ENCODE results near the gene NEK7.
"Not testable (repeated sequence)": the region's sequence is repeated elsewhere in the genome, so short reads cannot be mapped to it uniquely, and the experiment has no call there.

Gene NEK7

DNA sequence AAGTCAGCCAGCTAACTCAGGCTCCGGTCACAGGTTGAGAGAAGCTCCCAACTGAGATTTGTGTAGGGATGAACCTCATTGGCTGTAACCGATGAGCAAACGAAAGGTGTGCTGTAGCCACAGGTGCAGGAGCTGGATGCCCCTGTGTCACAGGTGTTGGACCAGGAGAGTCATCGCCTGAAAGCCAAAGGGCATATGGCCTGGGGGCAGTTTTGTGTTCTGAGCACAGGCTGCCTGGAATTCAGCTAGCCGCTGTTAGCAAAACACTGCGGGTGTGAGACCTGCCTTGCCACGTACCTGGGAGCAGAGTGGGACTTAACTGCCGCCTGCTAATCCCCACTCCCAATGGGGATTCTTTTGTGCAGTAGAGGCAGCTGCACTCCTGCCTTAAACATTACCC, 55.3 kb downstream of the NEK7 start:
- DNase-seq: no peak

DNA sequence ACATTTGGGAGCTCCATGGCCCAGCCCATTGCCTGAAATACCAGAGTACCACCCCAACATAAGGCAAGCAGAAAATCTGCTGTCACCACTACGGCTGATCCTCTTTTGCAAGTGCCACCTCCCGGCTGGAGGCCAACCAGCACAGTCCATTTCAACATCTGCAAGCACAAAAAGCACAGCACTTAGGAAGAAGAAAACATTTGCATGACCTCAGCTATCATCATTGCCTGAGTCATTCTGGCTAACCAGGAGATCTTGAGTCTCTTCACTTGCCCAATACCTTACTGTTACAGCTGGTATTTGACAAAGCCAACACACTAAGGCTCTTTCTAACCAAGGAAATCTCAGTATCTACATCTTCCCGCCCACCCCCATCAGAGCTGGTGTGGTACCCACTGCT, 55.9 kb downstream of the NEK7 start:
- no peak for DNase-seq

DNA sequence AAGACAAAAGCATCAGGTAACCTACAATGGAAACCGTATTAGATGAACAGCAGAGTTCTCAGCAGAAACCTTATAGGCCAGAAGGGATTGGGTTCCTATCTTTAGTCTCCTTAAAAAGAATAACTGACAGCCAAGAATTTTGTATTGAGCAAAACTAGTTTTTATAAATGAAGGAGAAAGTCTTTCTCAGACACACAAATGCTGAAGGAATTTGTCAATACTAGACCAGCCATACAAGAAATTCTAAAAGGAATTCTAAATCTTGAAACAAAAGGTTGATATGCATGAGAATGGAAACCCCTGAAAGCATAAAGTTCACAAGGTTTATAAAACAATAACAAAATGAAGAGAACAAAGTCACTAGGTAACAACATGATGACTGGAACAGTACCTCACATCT, 58.1 kb downstream of the NEK7 start:
- no peak for DNase-seq

DNA sequence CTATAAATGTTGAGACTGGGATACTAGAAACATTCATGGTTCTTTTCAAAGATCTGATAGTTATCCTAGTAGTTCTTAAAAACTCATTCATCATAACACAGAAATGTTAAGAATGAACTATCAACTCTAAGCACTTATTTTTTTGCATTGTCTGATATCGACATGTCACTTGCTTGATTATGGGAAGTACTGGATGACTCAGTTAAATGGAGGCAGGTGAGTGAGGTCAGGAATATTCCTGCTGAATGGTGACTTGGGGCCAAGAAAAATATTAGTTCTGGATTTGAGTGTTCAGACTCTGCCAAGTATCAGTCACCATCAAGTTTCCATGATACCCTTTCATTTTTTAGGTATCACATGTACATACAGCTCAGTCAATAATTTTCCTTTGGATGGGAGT, 63.6 kb downstream of the NEK7 start:
- no peak for DNase-seq

DNA sequence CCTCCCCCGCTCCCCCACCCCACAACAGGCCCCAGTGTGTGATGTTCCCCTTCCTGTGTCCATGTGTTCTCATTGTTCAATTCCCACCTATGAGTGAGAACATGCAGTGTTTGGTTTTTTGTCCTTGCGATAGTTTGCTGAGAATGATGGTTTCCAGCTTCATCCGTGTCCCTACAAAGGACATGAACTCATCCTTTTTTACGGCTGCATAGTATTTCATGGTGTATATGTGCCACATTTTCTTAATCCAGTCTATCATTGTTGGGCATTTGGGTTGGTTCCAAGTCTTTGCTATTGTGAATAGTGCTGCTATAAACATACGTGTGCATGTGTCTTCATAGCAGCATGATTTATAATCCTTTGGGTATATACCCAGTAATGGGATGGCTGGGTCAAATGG, 70.2 kb downstream of the NEK7 start:
- DNase-seq: not testable (repeated sequence)

DNA sequence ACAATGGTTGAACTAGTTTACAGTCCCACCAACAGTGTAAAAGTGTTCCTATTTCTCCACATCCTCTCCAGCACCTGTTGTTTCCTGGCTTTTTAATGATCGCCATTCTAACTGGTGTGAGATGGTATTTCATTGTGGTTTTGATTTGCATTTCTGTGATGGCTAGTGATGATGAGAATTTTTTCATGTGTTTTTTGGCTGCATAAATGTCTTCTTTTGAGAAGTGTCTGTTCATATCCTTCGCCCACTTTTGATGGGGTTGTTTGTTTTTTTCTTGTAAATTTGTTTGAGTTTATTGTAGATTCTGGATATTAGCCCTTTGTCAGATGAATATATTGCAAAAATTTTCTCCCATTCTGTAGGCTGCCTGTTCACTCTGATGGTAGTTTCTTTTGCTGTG, 70.7 kb downstream of the NEK7 start:
- DNase-seq: not testable (repeated sequence)

DNA sequence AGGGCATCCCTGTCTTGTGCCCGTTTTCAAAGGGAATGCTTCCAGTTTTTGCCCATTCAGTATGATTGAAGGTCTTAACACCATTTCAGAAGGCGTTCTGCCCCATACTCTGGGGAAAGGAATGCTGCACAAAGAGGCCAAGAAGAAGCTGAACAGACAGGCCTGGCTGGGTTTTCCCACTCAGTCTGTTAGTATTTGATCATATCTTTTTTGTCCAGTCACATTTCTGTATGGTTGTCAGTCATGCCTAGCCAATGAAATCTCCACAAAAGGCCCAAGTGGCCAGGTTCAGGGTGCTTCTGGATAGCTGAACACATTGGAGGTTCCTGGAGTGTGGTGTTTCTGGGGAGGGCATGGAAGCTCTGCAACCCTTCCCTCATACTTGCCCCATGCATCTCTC, 72.1 kb downstream of the NEK7 start:
- DNase-seq: no peak

DNA sequence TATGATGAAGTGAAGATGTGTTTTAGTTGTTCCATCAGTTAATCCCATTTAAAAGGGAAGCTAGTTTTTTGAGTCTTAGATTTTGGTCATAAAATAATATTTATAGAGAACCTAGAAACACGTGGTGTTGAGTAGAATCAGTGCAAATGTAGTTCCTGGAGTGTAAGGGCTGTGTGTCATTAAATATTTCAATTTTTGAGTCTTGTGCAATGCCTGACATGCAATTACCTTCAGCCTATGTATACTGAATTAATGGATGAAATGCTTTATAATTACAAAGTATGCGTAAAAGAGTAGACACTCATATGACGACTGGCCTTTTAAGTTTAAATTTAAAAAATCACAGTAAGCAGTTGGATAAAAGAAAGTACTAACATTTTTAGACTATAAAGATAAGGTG, 75.0 kb downstream of the NEK7 start:
- DNase-seq: no peak

DNA sequence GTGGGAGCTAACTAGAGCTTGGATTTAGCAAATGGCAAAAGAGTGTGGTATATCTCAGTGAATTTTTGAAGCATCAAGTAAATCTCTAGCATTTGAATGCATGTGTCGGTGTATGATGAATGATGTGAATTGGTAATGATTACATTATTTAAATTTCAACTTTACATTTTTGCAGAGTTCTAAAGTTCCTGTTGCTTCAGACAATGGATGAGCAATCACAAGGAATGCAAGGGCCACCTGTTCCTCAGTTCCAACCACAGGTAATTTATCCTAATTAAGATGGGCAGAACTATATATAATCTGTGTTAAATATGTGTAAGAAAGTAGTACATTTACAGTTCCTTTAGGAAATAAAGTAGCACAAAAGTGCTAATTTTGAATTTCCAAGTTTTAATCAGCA, 75.6 kb downstream of the NEK7 start:
- no peak for DNase-seq

DNA sequence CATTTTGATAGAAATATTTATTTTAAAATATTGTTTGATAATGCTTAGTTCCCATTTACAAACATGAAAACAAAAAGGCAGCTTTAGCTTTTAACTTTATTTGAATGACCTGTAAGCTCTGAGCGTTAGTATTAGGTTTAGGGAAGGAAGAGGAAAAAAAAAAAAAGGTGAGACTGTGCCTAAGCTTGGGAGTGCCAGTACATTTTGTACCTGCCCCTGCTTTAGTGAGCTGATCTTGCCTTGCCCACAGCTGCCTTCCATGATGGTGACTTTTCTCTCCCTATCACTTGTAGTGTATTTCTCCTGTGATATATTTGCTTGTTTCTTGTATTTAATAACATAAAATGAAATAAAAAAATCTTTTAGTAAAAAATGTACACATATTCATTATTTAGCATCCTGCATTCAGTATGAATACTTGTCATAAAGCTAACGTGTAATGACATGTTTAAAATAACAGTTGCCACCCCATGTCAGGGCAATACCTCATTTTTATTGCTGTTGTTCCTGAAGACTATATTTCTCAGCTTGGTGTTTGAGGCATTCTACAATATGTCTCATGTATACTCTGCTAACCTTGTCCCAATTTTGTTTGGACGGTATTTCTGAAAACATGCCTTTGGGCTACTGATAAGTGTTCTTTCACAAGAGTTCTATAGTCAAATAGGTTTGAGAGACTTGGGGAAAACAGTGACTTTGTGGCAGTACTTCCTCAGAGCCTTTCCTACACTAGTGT, 76.3 kb downstream of the NEK7 start:
- DNase-seq: no peak

DNA sequence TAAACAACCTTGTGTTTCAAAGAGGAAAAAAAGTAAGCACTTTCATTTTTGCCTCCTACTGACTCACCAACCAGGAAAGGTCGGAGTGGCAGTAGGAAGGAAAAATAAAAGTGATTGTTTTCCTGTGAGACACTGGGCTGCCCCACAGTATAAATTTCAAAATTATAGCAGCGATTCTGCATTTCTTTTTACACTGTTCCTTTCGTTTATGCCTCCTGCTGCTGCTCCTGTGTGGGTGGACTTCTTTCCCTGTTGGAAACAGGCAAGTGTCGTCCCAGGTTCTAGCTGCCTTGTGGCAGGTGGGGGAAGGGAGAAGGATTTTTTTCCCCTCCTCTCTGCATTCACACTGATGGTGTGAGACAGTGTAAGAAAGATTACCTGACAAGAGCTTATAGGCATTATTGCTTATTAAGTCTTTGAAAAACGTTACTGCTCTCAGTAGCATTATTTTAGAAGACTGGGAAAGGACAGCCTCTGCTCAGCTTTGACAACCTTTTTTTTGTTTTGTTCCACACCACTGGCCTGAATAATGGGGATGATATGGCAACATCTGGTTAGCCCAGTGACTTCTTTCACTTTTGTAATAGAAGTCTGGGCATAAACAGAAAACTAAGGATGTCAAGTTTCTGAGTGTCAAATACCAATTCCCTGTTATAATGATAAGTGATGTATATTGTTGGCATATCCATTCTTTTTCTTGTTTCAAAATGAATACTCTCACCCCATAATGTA, 77.9 kb downstream of the NEK7 start:
- DNase-seq: no peak

DNA sequence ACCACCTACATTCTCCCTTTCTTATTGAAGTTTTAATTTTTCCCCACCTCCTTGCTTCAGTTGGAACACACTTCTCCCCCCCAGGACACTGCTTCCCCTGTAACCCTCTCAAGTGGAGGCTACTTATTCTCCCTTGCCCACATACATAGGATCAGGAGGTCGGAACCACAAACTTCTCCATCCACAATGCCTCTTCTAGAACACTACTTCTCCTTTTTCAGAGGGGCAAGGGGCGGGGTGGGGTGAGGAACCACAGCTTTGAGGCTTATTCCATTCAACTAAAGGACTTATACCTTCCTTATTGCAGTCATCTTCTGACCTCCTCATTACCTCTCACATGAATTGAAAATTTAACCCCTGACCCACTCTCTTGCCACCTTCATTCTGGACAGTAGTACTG, 81.3 kb downstream of the NEK7 start:
- DNase-seq: no peak

DNA sequence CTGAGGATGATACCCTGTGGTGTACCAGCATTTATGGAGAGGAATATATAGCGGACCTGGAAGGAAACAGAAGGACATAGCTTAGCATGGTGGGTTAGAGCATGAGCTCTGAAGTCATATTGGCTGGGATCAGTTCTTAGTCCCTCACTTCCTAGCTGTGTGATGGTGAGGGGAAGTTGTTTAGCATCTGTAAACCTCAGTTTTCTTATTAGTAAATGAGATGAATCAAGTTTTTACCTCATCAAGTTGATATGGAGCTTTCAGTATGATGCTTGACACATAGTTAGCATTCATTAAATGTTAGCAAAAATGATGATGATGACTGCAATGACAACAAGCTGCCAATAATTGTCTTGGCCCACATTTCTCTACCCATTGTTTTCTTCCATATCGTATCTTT, 84.8 kb downstream of the NEK7 start:
- no peak for DNase-seq

DNA sequence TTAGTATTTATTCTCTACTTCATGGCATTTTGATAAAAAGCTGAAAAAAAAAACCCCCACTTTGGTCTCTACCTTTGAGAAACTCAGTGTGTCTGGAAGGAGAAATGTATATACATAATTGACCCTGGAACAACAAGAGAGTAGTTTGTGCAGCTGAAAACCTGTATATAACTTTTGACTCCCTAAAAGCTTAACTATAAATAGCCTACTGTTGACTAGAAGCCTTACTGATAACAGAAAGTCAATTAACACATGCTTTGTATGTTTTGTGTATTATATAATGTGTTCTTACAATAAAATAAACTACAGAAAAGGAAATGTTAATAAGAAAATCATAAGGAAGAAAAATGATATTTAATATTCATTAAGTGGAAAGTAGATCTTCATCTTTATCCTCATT, 88.0 kb downstream of the NEK7 start:
- DNase-seq: no peak

DNA sequence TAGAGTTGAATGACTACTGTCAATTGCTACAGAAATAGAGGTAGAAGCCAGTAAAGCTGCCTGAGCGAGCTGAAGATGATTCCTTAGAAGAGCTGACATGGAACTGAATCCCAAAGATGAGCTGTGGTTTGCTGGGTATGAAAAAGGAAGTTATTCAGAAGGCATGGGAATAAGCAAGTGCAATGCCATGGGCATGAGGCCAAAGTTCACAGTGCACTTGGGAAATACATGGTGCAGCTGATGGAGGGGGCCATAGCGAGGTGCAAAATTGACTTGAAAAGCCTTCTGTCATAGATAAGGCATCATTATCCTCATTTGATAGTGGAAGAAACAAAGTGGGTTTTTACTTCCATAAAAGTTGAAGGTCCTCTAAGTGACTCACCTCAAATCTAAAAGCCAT, 88.6 kb downstream of the NEK7 start:
- DNase-seq: no peak

DNA sequence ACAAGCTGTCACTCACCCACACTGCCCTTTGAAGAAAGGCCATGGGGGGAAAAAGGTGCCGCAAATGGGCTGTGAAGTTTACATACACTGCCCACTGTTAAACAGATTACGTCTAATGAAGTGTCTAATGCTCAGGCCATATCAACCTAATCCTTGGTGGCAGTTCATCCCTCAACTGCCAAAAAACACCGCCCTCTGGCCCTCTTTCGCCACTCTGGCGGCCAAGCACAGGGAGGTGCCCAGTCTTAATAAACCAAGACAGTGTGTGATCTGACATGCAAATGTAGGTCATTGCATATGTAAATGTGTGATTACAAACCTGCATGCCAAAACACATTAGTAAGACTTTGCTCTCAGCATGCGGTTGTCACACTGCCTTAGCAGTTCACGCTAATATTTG, 89.5 kb downstream of the NEK7 start:
- no peak for DNase-seq

DNA sequence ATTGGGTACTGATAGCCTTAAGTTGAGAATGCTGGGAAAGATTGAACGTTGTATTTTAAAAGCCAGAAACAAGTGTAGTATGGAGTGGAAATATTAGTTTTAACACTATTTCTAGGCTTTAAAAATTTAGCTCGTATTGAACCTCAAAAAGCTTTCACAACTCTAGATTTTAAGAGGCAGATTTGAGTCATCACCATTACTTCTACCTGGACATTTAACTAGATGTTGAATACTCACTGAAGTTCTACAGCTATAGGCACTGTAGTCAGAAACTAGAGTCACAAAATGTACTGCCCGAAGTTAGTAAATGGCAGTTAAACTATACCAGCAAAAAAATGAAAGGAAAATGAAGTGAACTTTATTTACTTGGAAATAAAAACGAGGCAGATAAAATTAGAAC, 96.5 kb downstream of the NEK7 start:
- DNase-seq: no peak

DNA sequence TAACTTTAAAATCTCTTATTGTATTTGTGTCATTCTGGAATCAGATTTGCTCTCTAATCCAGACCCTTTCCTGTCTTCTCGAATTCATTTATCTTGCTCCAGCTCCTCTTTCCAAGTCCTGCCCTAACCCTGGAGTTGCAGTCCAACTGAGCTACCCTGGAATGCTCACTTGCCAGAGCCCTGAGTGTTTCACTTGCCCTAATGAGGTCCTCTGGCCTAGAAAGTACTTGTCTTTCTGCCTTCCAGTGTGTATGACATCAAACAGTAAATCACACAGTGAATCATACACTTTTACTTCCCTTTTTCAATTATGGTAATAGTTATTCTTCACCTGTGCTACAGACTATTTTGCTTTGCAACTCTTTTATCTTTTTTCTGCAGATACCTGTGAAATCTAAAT, 96.9 kb downstream of the NEK7 start:
- no peak for DNase-seq

DNA sequence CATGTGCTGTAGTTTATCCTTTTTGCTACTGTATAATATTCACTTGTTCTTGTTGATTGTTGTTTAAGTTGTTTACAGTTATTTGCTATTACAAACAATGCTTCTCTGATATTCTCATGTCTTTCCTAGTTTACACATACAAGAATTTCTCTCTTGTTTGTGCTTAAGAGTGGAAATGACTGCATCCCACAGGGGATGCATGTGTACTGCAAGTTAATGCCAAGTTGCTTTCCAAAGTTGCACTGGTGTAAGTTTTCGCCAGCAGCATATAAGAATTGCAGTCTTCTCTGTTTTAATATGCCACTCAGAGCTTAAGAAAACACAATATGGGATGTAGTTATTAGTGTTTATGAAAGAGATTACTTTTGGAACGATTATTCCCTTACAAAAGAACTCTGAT, 97.7 kb downstream of the NEK7 start:
- no peak for DNase-seq

DNA sequence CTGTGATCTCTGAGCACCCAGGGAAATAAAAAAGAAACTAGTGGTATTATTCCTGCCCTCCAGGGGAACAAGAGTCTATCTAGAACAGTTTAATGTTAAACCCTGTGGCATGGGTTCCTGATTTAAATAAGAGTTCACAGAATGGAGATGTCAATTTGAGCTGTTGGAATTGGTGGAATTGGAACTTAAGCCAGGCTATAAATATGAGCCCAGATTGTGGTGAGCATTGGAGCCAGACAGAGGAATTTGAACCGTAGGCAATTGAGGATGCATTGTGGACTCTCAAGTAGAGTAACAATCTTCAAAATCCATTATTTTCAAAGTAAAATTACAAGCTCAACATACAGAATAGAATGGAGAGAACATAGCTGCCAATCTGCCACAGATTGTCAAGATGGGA, 98.2 kb downstream of the NEK7 start:
- DNase-seq: no peak

DNA sequence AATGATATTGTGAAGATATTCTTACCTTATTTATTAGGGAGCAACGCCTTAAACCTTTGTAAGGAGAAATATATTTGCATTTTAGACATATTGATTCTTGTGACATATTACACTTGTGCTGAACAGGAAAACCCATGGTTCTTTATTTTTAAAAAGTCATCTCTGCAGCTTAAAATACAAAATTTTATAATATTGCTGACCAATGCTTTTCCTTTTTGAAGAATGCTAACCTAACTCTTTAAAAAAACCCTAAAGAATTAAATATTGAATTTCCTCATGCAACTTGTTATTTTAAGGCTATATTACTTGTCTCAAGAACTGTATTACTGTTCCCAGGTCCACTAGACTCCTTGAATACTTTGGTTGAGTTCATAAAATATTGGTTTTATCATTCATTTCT, 99.0 kb downstream of the NEK7 start:
- DNase-seq: no peak

DNA sequence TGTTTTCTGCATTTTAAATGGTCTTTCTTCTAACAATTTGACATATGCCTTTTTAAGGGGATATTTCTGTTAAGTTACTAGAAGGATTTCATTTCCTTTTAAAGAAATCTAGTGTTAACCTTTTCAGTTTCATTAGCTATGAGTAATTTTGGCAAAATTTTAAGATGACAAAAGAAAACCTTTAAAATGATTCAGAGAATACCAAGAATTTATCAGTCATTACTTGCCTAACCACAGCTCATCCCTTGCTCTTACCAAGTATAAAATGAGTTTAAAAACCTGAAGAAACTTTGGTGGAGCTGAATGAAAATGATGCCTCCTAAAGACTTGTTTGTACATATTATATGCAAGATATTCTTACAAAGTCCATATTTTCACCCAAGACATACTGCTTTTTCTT, 101.7 kb downstream of the NEK7 start:
- DNase-seq: no peak

DNA sequence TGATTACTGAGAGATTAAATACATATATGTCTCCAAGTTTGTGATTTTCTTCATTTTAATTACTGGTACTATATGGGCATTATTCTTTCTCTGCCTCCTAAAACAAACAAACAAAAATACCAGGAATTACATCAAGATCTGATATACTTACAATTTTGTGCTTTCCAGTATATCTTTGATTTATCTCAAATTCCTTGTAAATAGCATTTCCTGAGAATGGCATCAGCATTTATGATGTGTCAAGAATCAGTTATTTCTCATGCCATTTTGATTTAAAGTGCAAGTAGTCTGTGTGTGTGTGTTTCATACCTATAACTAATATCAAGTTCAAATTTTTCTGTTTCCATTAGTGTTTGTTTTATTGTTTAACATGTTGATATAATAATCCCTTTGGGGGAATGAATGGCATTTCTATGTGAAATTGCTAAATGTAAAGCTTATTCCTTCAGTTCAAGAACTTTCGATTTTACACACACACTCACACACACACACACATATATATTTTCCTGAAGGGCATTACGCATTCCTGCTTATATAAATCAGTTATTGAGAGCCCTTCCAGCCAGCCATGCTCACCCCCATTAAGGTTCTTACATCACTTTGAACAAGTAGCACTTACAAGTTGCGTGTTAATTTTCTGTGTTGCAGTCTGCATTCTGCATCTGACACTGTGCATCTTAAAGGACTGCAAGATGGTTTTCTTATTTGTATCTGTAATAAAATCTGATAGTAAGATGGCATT, 102.7 kb downstream of the NEK7 start:
- no peak for DNase-seq

DNA sequence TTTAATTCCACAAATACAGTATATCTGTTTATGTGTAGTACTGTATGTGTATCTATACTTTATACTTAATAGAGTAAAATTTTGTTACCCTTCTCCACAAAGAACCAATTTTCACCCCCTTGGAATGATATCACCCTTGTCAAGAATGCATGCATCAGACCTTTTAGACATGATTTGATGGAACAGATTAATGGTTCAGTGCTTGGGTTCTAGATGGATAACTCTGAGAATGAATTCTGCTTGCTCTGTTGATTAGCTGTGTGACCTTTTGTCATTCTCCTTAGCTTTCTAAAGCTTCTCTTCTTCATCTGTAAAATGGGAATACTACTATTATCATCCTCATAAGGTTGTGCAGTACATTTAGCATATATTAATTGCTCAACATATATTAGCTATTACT, 105.1 kb downstream of the NEK7 start:
- no peak for DNase-seq
